ENCODE results near the gene PLA2G4D. TPM values are rescaled to one million over a fixed set of nuclear protein-coding genes. Genes with fewer than 3 reads are reported as not detected.

Gene PLA2G4D
- total RNA-seq, 4 donors from 2014 or later = 15.0 to 29.6 (median 24.4) TPM

GRCh38 chr15:42066764-42067415 is 27.5 kb downstream of the PLA2G4D start:
- no peak overlapping the region for H3K4me3 ChIP-seq
- no peak for TF ChIP-seq CTCF (IDR thresholded peaks at IDR 0.05)
- no peak for TF ChIP-seq POLR2AphosphoS5 (IDR thresholded peaks at IDR 0.05)
- TF ChIP-seq POLR2A (IDR thresholded peaks at IDR 0.05) = no peak
- no peak overlapping the region for H3K27ac ChIP-seq
- no peaks in the 10 kb centered on the region for H3K36me3 ChIP-seq
- H3K27me3 ChIP-seq = no peaks in the 10 kb centered on the region
- no peaks in the 10 kb centered on the region for H3K9me3 ChIP-seq
- DNase-seq (ENCODE audit: low spot score in 2 of 2) = peak; percentile 35 to 59
- H3K4me1 ChIP-seq = peaks cover 10% of the 10 kb centered on the region
- 45% methylated on average over 9 of the region's 10 CpGs for WGBS

- no peaks in the 10 kb centered on the region for H3K36me3 ChIP-seq
- H3K27me3 ChIP-seq = no peaks in the 10 kb centered on the region
- DNase-seq (ENCODE audit: low spot score in 2 of 2) = peak in 1 of 2 donors; percentile 46
- H3K27ac ChIP-seq = no peak overlapping the region
- H3K4me1 ChIP-seq = peaks cover 10% of the 10 kb centered on the region
- no peaks in the 10 kb centered on the region for H3K9me3 ChIP-seq
- TF ChIP-seq POLR2A (IDR thresholded peaks at IDR 0.05) = no peak
- no peak for TF ChIP-seq CTCF (IDR thresholded peaks at IDR 0.05)
- no peak for TF ChIP-seq EP300 (IDR thresholded peaks at IDR 0.05)
- no peak for TF ChIP-seq POLR2AphosphoS5 (IDR thresholded peaks at IDR 0.05)
- no peak overlapping the region for H3K4me3 ChIP-seq
- 54% methylated on average over 7 of the region's 7 CpGs for WGBS
Measured at GRCh38 chr15:42065468-42065867, 28.9 kb downstream of the PLA2G4D start.

GRCh38 chr15:42065033-42065432 is 29.3 kb downstream of the PLA2G4D start:
- Histone ChIP-seq H3K27ac (no peak overlapping the region), H3K9me3 (no peaks in the 10 kb centered on the region), H3K27me3 (no peaks in the 10 kb centered on the region), H3K4me1 (peaks cover 12% of the 10 kb centered on the region), H3K4me3 (no peak overlapping the region), H3K36me3 (no peaks in the 10 kb centered on the region)
- TF ChIP-seq POLR2AphosphoS5 (IDR thresholded peaks at IDR 0.05) (no peak), POLR2A (IDR thresholded peaks at IDR 0.05) (no peak), CTCF (IDR thresholded peaks at IDR 0.05) (no peak), EP300 (IDR thresholded peaks at IDR 0.05) (no peak)
- WGBS = 53% methylated on average over 5 of the region's 7 CpGs
- peak; percentile 53 to 74 for DNase-seq (ENCODE audit: low spot score in 2 of 2)

GRCh38 chr15:42064271-42064670 is 30.1 kb downstream of the PLA2G4D start:
- TF ChIP-seq CTCF (IDR thresholded peaks at IDR 0.05) = no peak
- no peak for TF ChIP-seq POLR2A (IDR thresholded peaks at IDR 0.05)
- TF ChIP-seq EP300 (IDR thresholded peaks at IDR 0.05) = no peak
- TF ChIP-seq POLR2AphosphoS5 (IDR thresholded peaks at IDR 0.05) = no peak
- Histone ChIP-seq H3K9me3 (no peaks in the 10 kb centered on the region), H3K27ac (no peak overlapping the region), H3K36me3 (no peaks in the 10 kb centered on the region), H3K27me3 (no peaks in the 10 kb centered on the region), H3K4me3 (no peak overlapping the region), H3K4me1 (peaks cover 14% of the 10 kb centered on the region)
- peak in 1 of 2 donors; percentile 56 for DNase-seq (ENCODE audit: low spot score in 2 of 2)
- 78% methylated on average over 4 of the region's 4 CpGs for WGBS

- WGBS = 85% methylated on average over 12 of the region's 12 CpGs
- peak in 1 of 2 donors; percentile 67 for DNase-seq (ENCODE audit: low spot score in 2 of 2)
- no peaks in the 10 kb centered on the region for H3K9me3 ChIP-seq
Measured at GRCh38 chr15:42063122-42063848, 31.1 kb downstream of the PLA2G4D start.

More at GRCh38 chr15:42063122-42063848, 31.1 kb downstream of the PLA2G4D start:
- H3K4me3 ChIP-seq = no peak overlapping the region
- H3K36me3 ChIP-seq = no peaks in the 10 kb centered on the region
- no peak overlapping the region for H3K27ac ChIP-seq
- H3K27me3 ChIP-seq = no peaks in the 10 kb centered on the region
- TF ChIP-seq POLR2A (IDR thresholded peaks at IDR 0.05) = no peak
- TF ChIP-seq CTCF (IDR thresholded peaks at IDR 0.05) = no peak
- no peak for TF ChIP-seq EP300 (IDR thresholded peaks at IDR 0.05)
- H3K4me1 ChIP-seq = peaks cover 14% of the 10 kb centered on the region

Measured in suprapubic skin (tissue), 4 donors.